Measurements from ENCODE around the gene SLC22A12. TPM values are rescaled to one million over a fixed set of nuclear protein-coding genes. Genes with fewer than 3 reads are reported as not detected.

SLC22A12 gene
- total and polyA plus RNA-seq, 2 donors (not counting 3 experiments of a cell fraction or from before 2014, with no cell fraction given): not detected

DNA sequence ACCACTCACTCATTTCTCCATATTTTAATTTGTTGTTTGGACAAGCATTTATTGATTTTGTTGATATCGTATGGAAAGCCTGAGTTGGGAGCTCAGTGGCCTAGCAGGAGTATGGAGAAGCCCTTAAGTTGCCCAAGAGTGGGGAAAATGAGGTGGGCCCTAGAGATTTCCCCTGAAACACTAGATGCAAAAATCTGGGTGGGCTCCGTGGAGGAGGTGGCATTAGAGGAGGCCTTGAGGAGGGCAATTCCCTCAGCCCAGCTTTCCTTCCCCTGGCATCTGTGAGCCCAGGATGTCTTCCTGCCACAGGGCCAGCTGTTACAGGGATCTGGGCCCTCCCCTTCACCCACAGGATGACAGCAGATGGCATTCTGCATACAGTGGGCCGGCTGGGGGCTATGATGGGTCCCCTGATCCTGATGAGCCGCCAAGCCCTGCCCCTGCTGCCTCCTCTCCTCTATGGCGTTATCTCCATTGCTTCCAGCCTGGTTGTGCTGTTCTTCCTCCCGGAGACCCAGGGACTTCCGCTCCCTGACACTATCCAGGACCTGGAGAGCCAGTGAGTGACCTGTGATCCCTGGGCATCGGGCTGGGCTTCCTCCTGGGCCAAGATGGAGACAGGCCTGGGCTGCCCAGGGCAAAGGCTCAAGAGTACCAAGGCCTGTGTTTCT, 21.6 kb upstream of the SLC22A12 start:
- no peaks in the 10 kb centered on the region for H4K20me1 ChIP-seq (replicated peaks; ENCODE audit: control insufficient read depth, extremely low read depth, insufficient read depth, low read length)
- no peaks in the 10 kb centered on the region for H3K9me3 ChIP-seq (replicated peaks; ENCODE audit: control insufficient read depth, insufficient read depth, low read length)
- POLR2A ChIA-PET: interaction anchor here (0.5 kb wide), 1 partner anchor 43 kb away, joined by 3 read pairs; no protein-coding TSS in a partner anchor
- TF ChIP-seq POLR2A (IDR thresholded peaks at IDR 0.05; ENCODE audit: low read depth, low read length) (no peak), POLR2AphosphoS5 (IDR thresholded peaks at IDR 0.05; ENCODE audit: insufficient read depth, low read depth, low read length) (no peak), JUN (IDR thresholded peaks at IDR 0.05; ENCODE audit: borderline replicate concordance, insufficient read depth, insufficient read length, low read depth) (no peak), EZH2 (IDR thresholded peaks at IDR 0.05; ENCODE audit: borderline replicate concordance, low read depth, low read length, severe bottlenecking) (no peak), GATA2 (IDR thresholded peaks at IDR 0.05; ENCODE audit: insufficient read depth, insufficient read length, low read depth, low read length) (no peak), FOS (IDR thresholded peaks at IDR 0.05; ENCODE audit: borderline replicate concordance, insufficient read depth, low read length) (no peak), MYC (IDR thresholded peaks at IDR 0.05; ENCODE audit: low read depth, low read length) (no peak)
- TF ChIP-seq, protein P1, sequence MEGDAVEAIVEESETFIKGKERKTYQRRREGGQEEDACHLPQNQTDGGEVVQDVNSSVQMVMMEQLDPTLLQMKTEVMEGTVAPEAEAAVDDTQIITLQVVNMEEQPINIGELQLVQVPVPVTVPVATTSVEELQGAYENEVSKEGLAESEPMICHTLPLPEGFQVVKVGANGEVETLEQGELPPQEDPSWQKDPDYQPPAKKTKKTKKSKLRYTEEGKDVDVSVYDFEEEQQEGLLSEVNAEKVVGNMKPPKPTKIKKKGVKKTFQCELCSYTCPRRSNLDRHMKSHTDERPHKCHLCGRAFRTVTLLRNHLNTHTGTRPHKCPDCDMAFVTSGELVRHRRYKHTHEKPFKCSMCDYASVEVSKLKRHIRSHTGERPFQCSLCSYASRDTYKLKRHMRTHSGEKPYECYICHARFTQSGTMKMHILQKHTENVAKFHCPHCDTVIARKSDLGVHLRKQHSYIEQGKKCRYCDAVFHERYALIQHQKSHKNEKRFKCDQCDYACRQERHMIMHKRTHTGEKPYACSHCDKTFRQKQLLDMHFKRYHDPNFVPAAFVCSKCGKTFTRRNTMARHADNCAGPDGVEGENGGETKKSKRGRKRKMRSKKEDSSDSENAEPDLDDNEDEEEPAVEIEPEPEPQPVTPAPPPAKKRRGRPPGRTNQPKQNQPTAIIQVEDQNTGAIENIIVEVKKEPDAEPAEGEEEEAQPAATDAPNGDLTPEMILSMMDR (IDR thresholded peaks at IDR 0.05; ENCODE audit: extremely low read depth in 1 of 2, insufficient read depth in 1 of 2, low read depth in 1 of 2, low read length in 2 of 2): no peak
- TF ChIP-seq, protein P2, sequence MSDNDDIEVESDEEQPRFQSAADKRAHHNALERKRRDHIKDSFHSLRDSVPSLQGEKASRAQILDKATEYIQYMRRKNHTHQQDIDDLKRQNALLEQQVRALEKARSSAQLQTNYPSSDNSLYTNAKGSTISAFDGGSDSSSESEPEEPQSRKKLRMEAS (IDR thresholded peaks at IDR 0.05; ENCODE audit: insufficient read depth, insufficient read length): no peak
- no peak for FAIRE-seq
- CTCF ChIA-PET: no interaction called here
- no peak for DNase-seq (ENCODE audit: low read depth, low spot score)
- peaks cover 3% of the 10 kb centered on the region in 2 experiments for H3K27me3 ChIP-seq (ENCODE audit: control insufficient read depth in 2 of 2, insufficient read depth in 2 of 2, low read length in 2 of 2)
- no peak overlapping the region for H3K27ac ChIP-seq (ENCODE audit: insufficient read depth, low read depth, low read length)
- no peak overlapping the region for H3K4me2 ChIP-seq (ENCODE audit: insufficient read depth, low read length)
- BruUV-seq (replicated peaks): no TSS peak
- intact Hi-C loops (cut with micrococcal nuclease) (loop anchor here (5.0 kb wide), 1 partner anchor 68 kb away; no protein-coding TSS in a partner anchor), dilution Hi-C loops (cut with MboI; ENCODE audit: extremely low pct_ligation_motif_present, low sequenced_read_pairs) (no loop called here)
- H3K9ac ChIP-seq (replicated peaks; ENCODE audit: extremely low read depth, insufficient read depth, low read length): no peak overlapping the region
- H3K4me3 ChIP-seq (replicated peaks in 1 of 3; ENCODE audit: insufficient read depth in 1 of 3, low read depth in 1 of 3, low read length in 3 of 3): no peak overlapping the region
- H3K4me1 ChIP-seq (ENCODE audit: control insufficient read depth, extremely low read depth, insufficient read depth, low read length): no peaks in the 10 kb centered on the region
- no peaks in the 10 kb centered on the region for H3K79me2 ChIP-seq (ENCODE audit: control insufficient read depth, insufficient read depth, low read length)
- no peak overlapping the region for H2AFZ ChIP-seq (ENCODE audit: low read depth, low read length)
- H3K36me3 ChIP-seq (ENCODE audit: control insufficient read depth in 2 of 2, extremely low read depth in 1 of 2, insufficient read depth in 2 of 2, low read length in 2 of 2): no peaks in the 10 kb centered on the region
- H3K9me1 ChIP-seq (replicated peaks; ENCODE audit: control insufficient read depth, extremely low read depth, insufficient read depth, low read length): no peaks in the 10 kb centered on the region
